HEK293T (cell line): ENCODE data around the gene RNF213.
"Not testable (repeated sequence)": the region's sequence is repeated elsewhere in the genome, so short reads cannot be mapped to it uniquely, and the experiment has no call there.

Experiments
- CTCF ChIA-PET: fragments of 350-600 bp; formaldehyde crosslinking; extraction: SDS; loops from one replicate; lab custom pipeline; 2021; ENCODE audit warnings: antibody characterized with exemption, inconsistent platforms; lab: Yijun Ruan, JAX
- POLR2A ChIA-PET: fragments of 350-600 bp; formaldehyde crosslinking; extraction: SDS; loops from one replicate; lab custom pipeline; 2020; ENCODE audit warnings: antibody characterized with exemption, inconsistent platforms; lab: Yijun Ruan, JAX
- DNase-seq: peaks from one replicate; pipeline ENCODE4 v3.0.0; 2012; ENCODE audit warnings: mixed read lengths; ENCODE audit errors: extremely low spot score
- ARNT ChIP-seq: fragments of 450-650 bp; IDR thresholded peaks from 2 replicates; pipeline ENCODE4 v1.6.1; 2017; ENCODE audit warnings: mild to moderate bottlenecking
- BHLHE40 ChIP-seq: fragments of 450-650 bp; IDR thresholded peaks from 2 replicates; pipeline ENCODE4 v1.6.1; 2016; ENCODE audit warnings: mild to moderate bottlenecking, moderate library complexity, borderline replicate concordance
- CTBP1 ChIP-seq: fragments of 450-650 bp; IDR thresholded peaks from 2 replicates; pipeline ENCODE4 v1.6.1; 2016; ENCODE audit warnings: borderline replicate concordance
- ELF4 ChIP-seq: fragments of 450-650 bp; IDR thresholded peaks from 2 replicates; pipeline ENCODE4 v1.6.1; 2017; ENCODE audit warnings: antibody characterized with exemption
- FOXA1 ChIP-seq: fragments of 450-650 bp; IDR thresholded peaks from 2 replicates; pipeline ENCODE4 v1.6.1; 2016; ENCODE audit warnings: mild to moderate bottlenecking
- FOXK2 ChIP-seq: fragments of 450-650 bp; IDR thresholded peaks from 2 replicates; pipeline ENCODE4 v1.6.1; 2016; ENCODE audit warnings: mild to moderate bottlenecking
- FOXM1 ChIP-seq: fragments of 450-650 bp; IDR thresholded peaks from 2 replicates; pipeline ENCODE4 v1.6.1; 2017; ENCODE audit warnings: mild to moderate bottlenecking, borderline replicate concordance
- HDGF ChIP-seq: fragments of 450-650 bp; IDR thresholded peaks from 2 replicates; pipeline ENCODE4 v1.6.1; 2017; ENCODE audit warnings: antibody characterized with exemption, borderline replicate concordance
- L3MBTL2 ChIP-seq: fragments of 450-650 bp; conservative IDR thresholded peaks from 2 replicates; pipeline ENCODE4 v1.6.1; 2016; ENCODE audit warnings: mild to moderate bottlenecking
- LEF1 ChIP-seq: fragments of 450-650 bp; IDR thresholded peaks from 2 replicates; pipeline ENCODE4 v1.6.1; 2017; ENCODE audit warnings: mild to moderate bottlenecking, borderline replicate concordance
- NFRKB ChIP-seq: fragments of 450-650 bp; IDR thresholded peaks from 2 replicates; pipeline ENCODE4 v1.6.1; 2016; ENCODE audit warnings: mild to moderate bottlenecking, moderate library complexity
- SP1 ChIP-seq: fragments of 450-650 bp; IDR thresholded peaks from 2 replicates; pipeline ENCODE4 v1.6.1; 2017
- SUZ12 ChIP-seq: fragments of 450-650 bp; IDR thresholded peaks from 2 replicates; pipeline ENCODE4 v1.6.1; 2016; ENCODE audit warnings: mild to moderate bottlenecking
- TARDBP ChIP-seq: fragments of 450-650 bp; IDR thresholded peaks from 2 replicates; pipeline ENCODE4 v1.6.1; 2016
- ZNF384 ChIP-seq: fragments of 450-650 bp; IDR thresholded peaks from 2 replicates; pipeline ENCODE4 v1.6.1; 2016
- TF ChIP-seq, protein P1 (sequence below): fragments of 450-650 bp; IDR thresholded peaks from 2 replicates; pipeline ENCODE4 v1.6.1; 2016

Gene RNF213

DNA sequence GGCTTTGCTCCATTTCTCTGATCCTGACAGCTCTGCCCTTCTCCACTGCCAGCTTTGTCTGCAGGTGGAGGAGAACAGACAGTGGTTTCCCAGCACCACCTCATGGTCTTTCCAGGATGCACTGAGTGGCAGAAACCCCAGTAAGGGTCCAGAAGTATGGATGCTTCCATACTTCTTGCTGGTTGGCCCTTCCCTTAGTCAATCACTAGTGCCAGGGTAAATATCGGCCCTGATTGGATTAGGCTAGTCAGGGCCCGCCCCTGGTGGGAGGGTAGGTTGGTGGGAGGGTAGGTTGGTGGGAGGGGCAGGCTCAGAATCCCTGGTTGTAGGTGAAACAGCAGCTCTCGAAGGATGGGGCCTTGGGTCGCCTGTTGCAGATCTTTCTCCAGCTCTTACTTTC lies 10.2 kb downstream of the RNF213 start:
- POLR2A ChIA-PET = interaction anchor here (1.3 kb wide), 1 partner anchor 9 kb away, joined by 4 read pairs; no protein-coding TSS in a partner anchor
- CTCF ChIA-PET = no interaction called here
- peak; percentile 85 for DNase-seq
- TF ChIP-seq, protein P1, sequence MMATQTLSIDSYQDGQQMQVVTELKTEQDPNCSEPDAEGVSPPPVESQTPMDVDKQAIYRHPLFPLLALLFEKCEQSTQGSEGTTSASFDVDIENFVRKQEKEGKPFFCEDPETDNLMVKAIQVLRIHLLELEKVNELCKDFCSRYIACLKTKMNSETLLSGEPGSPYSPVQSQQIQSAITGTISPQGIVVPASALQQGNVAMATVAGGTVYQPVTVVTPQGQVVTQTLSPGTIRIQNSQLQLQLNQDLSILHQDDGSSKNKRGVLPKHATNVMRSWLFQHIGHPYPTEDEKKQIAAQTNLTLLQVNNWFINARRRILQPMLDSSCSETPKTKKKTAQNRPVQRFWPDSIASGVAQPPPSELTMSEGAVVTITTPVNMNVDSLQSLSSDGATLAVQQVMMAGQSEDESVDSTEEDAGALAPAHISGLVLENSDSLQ = peak; percentile 97
- TF ChIP-seq HDGF = no peak
- no peak for TF ChIP-seq TARDBP

DNA sequence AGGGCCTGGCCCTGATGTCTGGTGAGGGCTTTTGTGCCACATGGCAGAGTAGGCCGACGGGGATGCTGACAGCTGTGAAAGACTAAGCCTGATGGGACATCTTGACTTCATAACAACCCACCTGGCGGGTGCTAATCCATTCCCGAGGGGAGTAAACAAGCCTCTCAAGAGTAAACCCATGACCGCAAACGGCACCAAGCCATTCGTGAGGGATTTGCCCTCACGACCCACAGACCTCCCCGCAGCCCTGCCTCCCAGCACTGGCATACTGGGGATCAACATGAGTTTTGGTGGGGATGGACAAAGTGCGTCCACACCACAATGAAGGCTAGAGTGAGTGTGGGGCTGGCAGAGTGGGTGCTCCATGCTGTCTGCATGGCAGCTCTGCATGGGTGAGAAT lies 11.7 kb downstream of the RNF213 start:
- no peak for DNase-seq
- TF ChIP-seq NFRKB = no peak
- no peak for TF ChIP-seq ARNT
- no peak for TF ChIP-seq ZNF384
- TF ChIP-seq SP1 = no peak
- TF ChIP-seq TARDBP = no peak
- TF ChIP-seq ELF4 = no peak
- TF ChIP-seq FOXK2 = no peak
- TF ChIP-seq, protein P1 = no peak
- TF ChIP-seq CTBP1 = no peak
- TF ChIP-seq FOXA1 = no peak
- TF ChIP-seq SUZ12 = no peak
- no peak for TF ChIP-seq HDGF
- TF ChIP-seq L3MBTL2 = no peak
- no peak for TF ChIP-seq LEF1
- no peak for TF ChIP-seq BHLHE40
- TF ChIP-seq FOXM1 = no peak
- ChIA-PET POLR2A (no interaction called here), CTCF (no interaction called here)

DNA sequence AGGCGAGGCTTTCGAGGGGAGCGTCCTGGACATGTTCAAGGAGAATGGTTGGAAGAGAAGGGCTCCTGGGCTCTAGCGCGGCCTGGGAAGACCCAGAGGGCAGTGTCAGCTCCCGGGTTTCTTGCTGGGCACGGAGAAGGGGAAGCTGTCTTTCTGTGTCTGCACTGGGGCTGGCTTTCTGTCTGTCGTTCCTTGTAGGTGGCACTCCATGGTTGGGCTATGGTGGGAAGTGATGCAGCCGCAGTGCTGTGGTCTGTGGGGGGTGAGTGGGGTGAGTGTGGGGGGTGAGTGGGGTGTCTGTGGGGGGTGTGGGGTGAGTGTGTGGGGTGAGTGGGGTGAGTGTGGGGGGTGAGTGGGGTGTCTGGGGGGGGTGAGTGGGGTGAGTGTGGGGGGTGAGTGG lies 13.7 kb downstream of the RNF213 start:
- TF ChIP-seq NFRKB (no peak), HDGF (no peak), LEF1 (no peak), BHLHE40 (no peak), SUZ12 (no peak), FOXM1 (no peak), CTBP1 (no peak), ELF4 (no peak), L3MBTL2 (no peak), ZNF384 (no peak), FOXK2 (no peak), FOXA1 (no peak), SP1 (no peak), TARDBP (no peak), ARNT (no peak)
- POLR2A ChIA-PET = no interaction called here

DNA sequence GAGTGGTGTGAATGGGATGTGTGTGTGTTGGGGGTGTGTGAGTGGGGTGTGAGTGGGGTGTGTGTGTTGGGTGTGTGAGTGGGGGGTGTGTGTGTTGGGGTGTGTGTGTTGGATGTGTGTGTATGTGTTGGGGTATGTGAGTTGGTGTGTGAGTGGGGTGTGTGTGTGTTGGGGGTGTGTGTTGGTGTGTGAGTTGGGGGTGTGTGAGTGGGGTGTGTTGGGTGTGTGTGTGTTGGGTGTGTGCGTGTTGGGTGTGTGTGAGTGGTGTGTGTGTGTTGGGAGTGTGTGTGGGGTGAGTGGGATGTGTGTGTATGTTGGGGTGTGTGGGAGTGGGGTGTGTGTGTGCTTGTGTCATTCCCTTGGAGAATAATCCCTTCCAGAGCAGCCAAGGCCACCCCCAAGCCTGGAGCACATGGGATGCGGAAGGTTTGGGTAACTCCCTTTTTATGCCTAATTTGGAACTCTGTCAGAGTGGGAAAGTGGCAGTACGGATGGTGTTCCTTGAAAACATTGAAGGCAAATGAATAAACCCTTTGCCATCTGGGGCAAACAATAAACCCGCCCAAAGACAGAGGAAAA lies 14.3 kb downstream of the RNF213 start:
- CTCF ChIA-PET = no interaction called here

More for the DNA sequence above, 13.7 kb downstream of the RNF213 start:
- DNase-seq = no peak
- CTCF ChIA-PET = no interaction called here

DNA sequence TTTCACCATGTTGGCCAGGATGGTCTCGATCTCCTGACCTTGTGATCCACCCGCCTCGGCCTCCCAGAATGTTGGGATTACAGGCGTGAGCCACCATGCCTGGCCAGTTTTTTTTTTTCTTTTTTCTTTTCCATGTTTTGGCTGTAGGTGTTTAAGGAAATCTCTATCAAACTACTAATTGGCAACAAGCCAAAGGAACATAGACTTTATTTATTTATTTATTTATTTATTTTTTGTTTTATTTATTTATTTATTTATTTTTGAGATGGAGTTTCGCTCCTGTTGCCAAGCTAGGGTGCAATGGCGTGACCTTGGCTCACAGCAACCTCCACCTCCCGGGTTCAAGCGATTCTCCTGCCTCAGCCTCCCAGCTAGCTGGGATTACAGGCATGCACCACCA lies 15.2 kb downstream of the RNF213 start:
- POLR2A ChIA-PET, CTCF ChIA-PET, DNase-seq: not testable (repeated sequence)

More for the DNA sequence above, 14.3 kb downstream of the RNF213 start:
- no peak for DNase-seq
- POLR2A ChIA-PET = no interaction called here
- TF ChIP-seq FOXK2 (no peak), TARDBP (0 out of 2 replicates have a peak, but pooled peaks have one; percentile 28)

DNA sequence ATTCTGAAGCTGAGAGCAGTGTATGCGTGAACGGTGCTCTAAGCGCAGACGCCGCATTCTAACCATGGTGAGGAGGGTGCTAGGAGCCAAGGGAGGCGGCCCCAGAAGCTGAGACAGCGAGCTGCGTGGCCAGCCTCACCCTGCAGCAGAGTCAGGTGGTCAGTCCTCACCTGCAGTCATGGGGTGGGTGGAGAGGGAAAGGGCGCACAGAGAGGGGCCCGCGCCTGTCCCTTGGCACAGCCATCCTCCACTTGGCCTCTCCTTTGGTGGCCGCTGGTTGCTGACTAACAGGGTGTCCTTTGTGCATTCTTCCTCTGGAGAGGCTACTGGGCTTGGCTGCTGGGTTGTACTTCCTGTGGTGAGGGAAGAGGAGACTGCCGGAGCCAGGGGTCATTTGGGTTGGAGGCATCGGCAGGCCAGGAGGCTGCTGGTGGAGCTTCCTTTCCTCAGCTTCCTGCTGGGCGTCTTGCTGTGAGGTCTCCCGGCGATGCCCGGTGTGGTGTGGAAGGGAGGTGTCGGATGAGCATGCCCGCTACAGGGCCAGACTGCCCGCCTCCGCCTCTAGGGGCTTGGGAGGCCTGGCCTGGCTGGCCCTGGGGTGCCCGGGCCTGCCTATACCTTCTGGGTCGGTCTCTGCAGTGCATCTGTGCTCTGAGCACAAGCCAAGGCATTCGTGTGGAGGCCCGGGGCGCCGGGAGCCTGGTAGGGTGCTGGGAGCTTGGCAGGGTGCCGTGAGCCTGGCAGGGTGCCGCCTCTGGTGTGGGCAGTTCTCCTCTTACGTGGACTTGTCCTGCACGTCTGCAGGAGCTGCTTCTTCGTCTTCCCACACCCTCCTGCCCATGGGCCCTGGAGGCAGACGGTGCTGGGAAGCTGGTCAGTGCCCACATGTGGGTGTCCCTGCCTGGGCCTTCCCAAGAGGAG lies 17.4 kb downstream of the RNF213 start:
- ChIA-PET POLR2A (no interaction called here), CTCF (no interaction called here)
- TF ChIP-seq SP1 (no peak), NFRKB (no peak), FOXK2 (no peak), ZNF384 (no peak), TARDBP (no peak), LEF1 (no peak), ARNT (no peak), L3MBTL2 (no peak), FOXM1 (no peak), SUZ12 (no peak), BHLHE40 (no peak), HDGF (no peak), FOXA1 (no peak)
- DNase-seq = no peak

DNA sequence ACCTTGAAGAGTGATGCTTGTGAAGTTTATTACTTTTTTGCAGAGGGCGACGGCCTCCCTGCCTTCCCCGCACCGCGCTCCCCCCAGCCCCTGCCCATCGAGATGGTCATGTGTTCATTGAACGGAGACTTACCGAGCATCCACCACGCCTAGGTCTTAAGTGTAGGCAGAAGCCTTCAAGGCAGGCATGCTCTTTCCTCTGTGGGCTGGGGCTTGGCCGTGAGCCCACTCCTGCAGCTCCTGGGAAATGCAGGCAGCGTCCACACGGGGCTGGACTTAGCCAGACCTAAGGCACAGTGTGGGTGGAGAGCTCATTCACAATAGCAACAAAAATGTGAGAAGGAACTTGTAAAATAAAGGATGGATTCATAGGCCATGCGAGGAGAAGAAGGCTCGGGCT lies 19.2 kb downstream of the RNF213 start:
- POLR2A ChIA-PET = no interaction called here
- TF ChIP-seq SP1 (no peak), FOXM1 (no peak), FOXA1 (no peak), CTBP1 (no peak)
- CTCF ChIA-PET = no interaction called here
- DNase-seq = no peak
